Heart left ventricle (tissue), 13 donors: ENCODE data around the gene C16orf90.

ENCODE experiments used
- CTCF ChIP-seq, 12 donors: fragments of 200-600 bp; sonication (generic) in 4 of 12; IDR thresholded peaks; one replicate each; pipeline versions ENCODE4 v1.5.0 to v1.8.0; 2018 to 2022; ENCODE audit warnings: antibody characterized with exemption in 12 of 12, mild to moderate bottlenecking in 5 of 12
- POLR2A ChIP-seq, 2 donors: fragments of 450-650 bp; IDR thresholded peaks; one replicate each; pipeline ENCODE4 v1.6.1; 2017; ENCODE audit warnings: antibody characterized with exemption in 2 of 2, mild to moderate bottlenecking in 2 of 2, moderate library complexity in 2 of 2
- donor health status: ischemic (EF 13 %, LVEDD 7.1; RV severe dilation, severe dysfunction).
- donor health status: DM: no; HTN: yes; CAD: no.
- donor health status: DM: no; HTN: no; CAD: no.
- donor health status: ischemic (EF 25% LVEDD 6.9; RV normal size, moderate dysfunction).
- donor health status: ischemic (EF 25% LVEDD 5.7; RV mildly dilated, moderate dysfunction).
- donor health status: ischemic (EF 35%, LVEDD 5.7; RV mildly dilated, moderate dysfunction).
- donor health status: nonischemic (EF 11% LVEDD 7.7; RV severe dilation, severe dysfunction).
- donor health status: DM: yes; HTN: yes; CAD: no.
- donor health status: PGD.
- donor health status: ischemic (EF 29% LVEDD 5.4; RV normal size, mild dysfunction).
- donor health status: nonischemic (EF 23%, LVEDD 6.1; RV moderate dilation, normal function).

DNA sequence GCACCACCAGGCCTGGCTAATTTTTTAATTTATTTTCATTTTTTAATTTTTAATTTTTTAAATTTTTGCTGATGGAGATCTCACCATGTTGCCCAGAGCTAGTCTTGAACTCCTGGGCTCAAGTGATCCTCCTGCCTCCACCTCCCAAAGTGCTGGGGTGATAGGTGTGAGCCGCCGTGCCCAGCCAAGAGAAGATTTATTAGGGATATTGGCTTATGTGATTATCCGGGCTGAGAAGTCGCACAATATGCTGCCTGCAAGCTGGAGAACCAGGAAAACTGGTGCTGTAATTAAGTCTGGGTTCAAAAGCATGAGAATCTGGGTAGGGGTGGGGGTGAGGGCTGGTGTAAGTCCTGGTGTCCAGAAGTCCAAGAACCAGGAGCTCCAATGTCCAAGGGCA, 2.5 kb upstream of the C16orf90 start:
- TF ChIP-seq POLR2A (IDR thresholded peaks at IDR 0.05) (no peak), CTCF (IDR thresholded peaks at IDR 0.05) (no peak)
